Neuronal stem cell (in vitro differentiated cells): Measurements from ENCODE around the gene KATNB1.

Experiments used
- DNase-seq: peaks from one replicate; pipeline ENCODE4 v3.0.0-alpha.2; 2013; ENCODE audit warnings: low spot score
- H2AFZ ChIP-seq: one replicate; pipeline ENCODE4 v1.6.1; 2013; ENCODE audit warnings: mild to moderate bottlenecking, low read length, inconsistent platforms
- H2AK5ac ChIP-seq: 2 replicates; pipeline ENCODE4 v1.6.1; 2013; ENCODE audit warnings: low read depth, mild to moderate bottlenecking, inconsistent platforms, low read length, moderate library complexity, mixed read lengths
- H2BK120ac ChIP-seq: 2 replicates; pipeline ENCODE4 v1.6.1; 2013; ENCODE audit warnings: low read depth, mild to moderate bottlenecking, inconsistent platforms, low read length, moderate library complexity, mixed read lengths
- H2BK12ac ChIP-seq: one replicate; pipeline ENCODE4 v1.6.1; 2013; ENCODE audit warnings: low read length, inconsistent platforms
- H2BK15ac ChIP-seq: 2 replicates; pipeline ENCODE4 v1.6.1; 2013; ENCODE audit warnings: mild to moderate bottlenecking, low read length, inconsistent platforms, mixed read lengths
- H2BK5ac ChIP-seq: one replicate; pipeline ENCODE4 v1.6.1; 2013; ENCODE audit warnings: inconsistent platforms, mild to moderate bottlenecking, low read length, moderate library complexity
- H3K14ac ChIP-seq: one replicate; pipeline ENCODE4 v1.6.1; 2013; ENCODE audit warnings: low read length, inconsistent platforms
- H3K18ac ChIP-seq: 2 replicates; pipeline ENCODE4 v1.6.1; 2013; ENCODE audit warnings: low read length, inconsistent platforms
- H3K23ac ChIP-seq: 2 replicates; pipeline ENCODE4 v1.6.1; 2013; ENCODE audit warnings: low read depth, mild to moderate bottlenecking, mixed read lengths, low read length, inconsistent platforms; ENCODE audit not compliant: poor library complexity
- H3K27ac ChIP-seq: replicated peaks from 3 replicates; pipeline ENCODE4 v1.5.1; 2013; ENCODE audit warnings: low read length, inconsistent platforms
- H3K27me3 ChIP-seq, 3 experiments: 2 replicates each; pipeline ENCODE4 v1.6.1; 2013; ENCODE audit warnings: low read length in 3 of 3, mild to moderate bottlenecking in 2 of 3, inconsistent platforms in 1 of 3, low read depth in 1 of 3, mixed read lengths in 1 of 3, moderate library complexity in 1 of 3; ENCODE audit not compliant: control insufficient read depth in 3 of 3, insufficient read depth in 3 of 3
- H3K36me3 ChIP-seq, 2 donors: replicated peaks in 1 of 2; 2 replicates each; pipeline ENCODE4 v1.6.1; 2013; ENCODE audit warnings: low read length in 2 of 2; ENCODE audit not compliant: control insufficient read depth in 2 of 2, insufficient read depth in 2 of 2
- H3K4ac ChIP-seq: 2 replicates; pipeline ENCODE4 v1.6.1; 2013; ENCODE audit warnings: inconsistent platforms, mild to moderate bottlenecking, low read length, moderate library complexity
- H3K4me1 ChIP-seq, 2 donors: 1 replicate in 1 of 2; 2 replicates in 1 of 2; pipeline ENCODE4 v1.6.1; 2013; ENCODE audit warnings: low read length in 2 of 2, low read depth in 1 of 2; ENCODE audit not compliant: control insufficient read depth in 2 of 2, insufficient read depth in 1 of 2
- H3K4me2 ChIP-seq: one replicate; pipeline ENCODE4 v1.6.1; 2013; ENCODE audit warnings: mild to moderate bottlenecking, low read length, inconsistent platforms; ENCODE audit not compliant: insufficient read depth, poor library complexity, severe bottlenecking
- H3K4me3 ChIP-seq, 2 donors: 2 replicates each; pipeline ENCODE4 v1.5.1; 2013; ENCODE audit warnings: low read length in 2 of 2, mild to moderate bottlenecking in 2 of 2, inconsistent platforms in 1 of 2, moderate library complexity in 1 of 2
- H3K79me1 ChIP-seq: one replicate; pipeline ENCODE4 v1.6.1; 2013; ENCODE audit warnings: low read depth, mild to moderate bottlenecking, inconsistent platforms, low read length, moderate library complexity
- H3K9ac ChIP-seq: one replicate; pipeline ENCODE4 v1.6.1; 2013; ENCODE audit warnings: mild to moderate bottlenecking, low read depth, low read length, inconsistent platforms; ENCODE audit not compliant: poor library complexity
- H3K9me3 ChIP-seq, 2 donors: replicated peaks in 1 of 2; 2 replicates each; pipeline versions ENCODE3 to v1.6.1; 2013; ENCODE audit warnings: low read length in 2 of 2, mild to moderate bottlenecking in 2 of 2, inconsistent platforms in 1 of 2, low read depth in 1 of 2, mixed read lengths in 1 of 2, moderate library complexity in 1 of 2; ENCODE audit not compliant: control insufficient read depth in 2 of 2, insufficient read depth in 1 of 2
- H4K8ac ChIP-seq: one replicate; pipeline ENCODE4 v1.6.1; 2013; ENCODE audit warnings: low read depth, mild to moderate bottlenecking, inconsistent platforms, low read length, moderate library complexity
- H4K91ac ChIP-seq: one replicate; pipeline ENCODE4 v1.6.1; 2013; ENCODE audit warnings: low read length, low read depth, mild to moderate bottlenecking, inconsistent platforms; ENCODE audit not compliant: poor library complexity
- WGBS, 2 donors: extraction: QIAGEN DNeasy Blood & Tissue Kit; methylation state at CpG; one replicate each; pipeline ENCODE4 v1.1.7; 2013; ENCODE audit warnings: missing lambda C conversion rate in 2 of 2, mixed read lengths in 1 of 2; ENCODE audit not compliant: insufficient read length in 2 of 2, insufficient replicate concordance in 1 of 2; ENCODE audit errors: extremely low coverage in 2 of 2; 5-methylcytosine and 5-hydroxymethylcytosine counted together

The KATNB1 gene

DNA sequence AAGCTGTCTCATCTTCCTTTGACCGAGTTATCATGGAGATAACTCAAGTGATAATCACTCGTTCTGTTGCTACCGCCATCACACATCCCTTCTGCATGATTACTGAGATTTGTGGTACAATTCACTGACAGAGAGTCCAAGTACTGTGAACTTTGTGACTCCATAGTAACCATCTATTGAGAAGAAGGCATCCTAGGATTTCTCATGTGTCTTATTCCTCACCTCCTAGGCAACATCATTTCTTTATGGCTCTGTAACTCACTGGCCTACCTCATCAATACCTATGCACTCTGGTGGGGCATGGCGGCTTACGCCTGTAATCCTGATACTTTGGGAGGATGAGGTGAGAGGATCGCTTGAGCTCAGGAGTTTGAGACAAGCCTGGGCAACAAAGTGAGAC is 21.5 kb upstream of the KATNB1 start:
- Histone ChIP-seq H2BK15ac (no peak overlapping the region), H4K8ac (no peak overlapping the region), H3K79me1 (no peaks in the 10 kb centered on the region), H3K4me3 (no peak overlapping the region), H3K9ac (no peak overlapping the region), H3K4ac (no peak overlapping the region), H3K4me2 (no peak overlapping the region), H3K9me3 (no peaks in the 10 kb centered on the region), H2AK5ac (no peak overlapping the region), H3K4me1 (no peaks in the 10 kb centered on the region), H3K14ac (no peak overlapping the region), H4K91ac (no peak overlapping the region), H3K18ac (no peak overlapping the region), H3K27ac (no peak overlapping the region), H2BK5ac (no peak overlapping the region), H2BK12ac (no peak overlapping the region), H2BK120ac (no peak overlapping the region), H3K36me3 (no peaks in the 10 kb centered on the region), H2AFZ (no peak overlapping the region), H3K23ac (no peak overlapping the region), H3K27me3 (peaks cover 0 to 32% (median 0%) of the 10 kb centered on the region in 3 experiments)
- DNase-seq = no peak
- no CpG with 5 or more reads among the region's 6 CpGs for WGBS, 2 donors

- peaks cover 0 to 3% of the 10 kb centered on the region in 2 donors for H3K4me1 ChIP-seq
- no peak overlapping the region for H2BK5ac ChIP-seq
- H3K4me3 ChIP-seq = no peak overlapping the region
- H3K27ac ChIP-seq = no peak overlapping the region
- DNase-seq = no peak
- no peak overlapping the region for H3K18ac ChIP-seq
- no peak overlapping the region for H3K4me2 ChIP-seq
- no peak overlapping the region for H2BK12ac ChIP-seq
- H3K23ac ChIP-seq = no peak overlapping the region
- H2AK5ac ChIP-seq = no peak overlapping the region
- H4K91ac ChIP-seq = no peak overlapping the region
- H2BK120ac ChIP-seq = no peak overlapping the region
- no peaks in the 10 kb centered on the region for H3K9me3 ChIP-seq
- H3K4ac ChIP-seq = no peak overlapping the region
- H3K36me3 ChIP-seq = no peaks in the 10 kb centered on the region
- no peak overlapping the region for H3K14ac ChIP-seq
- H2BK15ac ChIP-seq = no peak overlapping the region
- peaks cover 0 to 12% (median 0%) of the 10 kb centered on the region in 3 experiments for H3K27me3 ChIP-seq
- no peaks in the 10 kb centered on the region for H3K79me1 ChIP-seq
- no peak overlapping the region for H2AFZ ChIP-seq
- H4K8ac ChIP-seq = no peak overlapping the region
- WGBS, 2 donors = no CpG with 5 or more reads among the region's 3 CpGs
- H3K9ac ChIP-seq = no peak overlapping the region
These were observed 15.4 kb upstream of the KATNB1 start for GRCh38 chr16:57720142-57720575.

DNA sequence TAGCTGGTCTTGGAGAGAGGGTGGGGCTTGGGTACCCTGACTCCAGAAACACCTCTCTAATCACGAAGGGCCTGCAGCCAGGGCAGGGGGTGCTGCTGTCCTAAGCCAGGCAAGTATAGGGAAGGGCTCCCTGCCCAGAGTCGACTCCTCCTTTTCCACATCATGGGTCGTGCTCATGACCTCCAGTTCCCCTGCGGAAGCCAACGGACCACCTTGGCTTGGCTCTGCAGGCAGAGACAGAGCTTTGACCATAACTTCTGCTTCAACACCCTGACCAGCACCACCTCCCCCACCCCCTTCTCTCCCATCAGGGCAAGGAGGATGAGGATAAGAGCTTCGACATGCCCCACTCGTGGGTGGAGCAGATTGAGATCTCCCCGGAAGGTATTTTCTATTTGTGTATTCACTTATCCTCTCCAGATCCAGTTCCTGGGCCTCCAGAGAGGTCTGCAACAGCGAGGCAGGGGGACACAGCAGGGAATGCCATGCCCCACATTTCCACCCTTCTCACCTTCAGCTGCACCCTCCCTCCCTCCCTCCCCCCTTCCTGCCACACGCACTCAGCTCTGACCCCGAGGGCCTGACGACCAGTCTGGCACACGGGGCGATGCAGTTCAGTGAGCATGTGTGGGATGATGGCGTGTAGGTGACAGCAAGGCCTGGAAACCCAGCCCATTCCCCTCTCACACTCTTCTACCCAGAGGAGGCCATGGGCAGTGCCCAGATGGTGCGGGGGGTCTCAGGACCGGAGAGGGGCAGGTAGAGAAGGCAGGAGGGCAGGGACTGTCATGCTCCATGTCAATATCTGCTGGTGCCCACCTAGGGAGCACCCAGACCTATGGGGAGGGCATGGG is 14.0 kb upstream of the KATNB1 start:
- Histone ChIP-seq H3K23ac (no peak overlapping the region), H3K4ac (peak overlapping the region; percentile 17), H2BK15ac (no peak overlapping the region), H4K91ac (no peak overlapping the region), H3K36me3 (no peaks in the 10 kb centered on the region), H3K9me3 (peaks cover 0 to 2% of the 10 kb centered on the region in 2 donors), H3K27me3 (peaks cover 0 to under 1% (median 0%) of the 10 kb centered on the region in 3 experiments), H4K8ac (no peak overlapping the region), H3K18ac (peak overlapping the region; percentile 62), H3K4me2 (no peak overlapping the region), H3K14ac (no peak overlapping the region), H3K27ac (no peak overlapping the region), H2BK120ac (no peak overlapping the region), H3K79me1 (no peaks in the 10 kb centered on the region), H3K4me3 (no peak overlapping the region), H3K4me1 (peaks cover 0 to 3% of the 10 kb centered on the region in 2 donors), H2BK12ac (no peak overlapping the region), H2BK5ac (peak overlapping the region; percentile 71), H2AK5ac (no peak overlapping the region), H3K9ac (no peak overlapping the region), H2AFZ (no peak overlapping the region)
- WGBS, 2 donors = no CpG with 5 or more reads among the region's 17 CpGs
- DNase-seq = no peak

GRCh38 chr16:57722210-57722499 is 13.4 kb upstream of the KATNB1 start:
- no peak overlapping the region for H3K18ac ChIP-seq
- H3K14ac ChIP-seq = no peak overlapping the region
- H3K27ac ChIP-seq = no peak overlapping the region
- H3K23ac ChIP-seq = no peak overlapping the region
- peak overlapping the region; percentile 38 for H2AFZ ChIP-seq
- no peak overlapping the region for H3K4me2 ChIP-seq
- no peak overlapping the region for H2BK120ac ChIP-seq
- WGBS, 2 donors = no CpG with 5 or more reads among the region's 2 CpGs
- no peak overlapping the region for H4K8ac ChIP-seq
- H2BK5ac ChIP-seq = no peak overlapping the region
- H3K9ac ChIP-seq = no peak overlapping the region
- H3K27me3 ChIP-seq = no peaks in the 10 kb centered on the region
- DNase-seq = no peak
- H3K4me3 ChIP-seq = no peak overlapping the region
- H2BK15ac ChIP-seq = no peak overlapping the region
- no peak overlapping the region for H3K4ac ChIP-seq
- H4K91ac ChIP-seq = no peak overlapping the region
- peaks cover 0 to 3% of the 10 kb centered on the region in 2 donors for H3K4me1 ChIP-seq
- peaks cover 0 to 2% of the 10 kb centered on the region in 2 donors for H3K9me3 ChIP-seq
- H3K79me1 ChIP-seq = no peaks in the 10 kb centered on the region
- no peak overlapping the region for H2BK12ac ChIP-seq
- H3K36me3 ChIP-seq = no peaks in the 10 kb centered on the region
- peak overlapping the region; percentile 32 for H2AK5ac ChIP-seq
